CMK (cell line): ENCODE data around the gene FNDC4.
A peak's percentile ranks its signal among the peaks of the same experiment; 100 is the strongest.
"Not testable (repeated sequence)": the region's sequence is repeated elsewhere in the genome, so short reads cannot be mapped to it uniquely, and the experiment has no call there.

ENCODE experiments used
- DNase-seq: peaks from one replicate; pipeline ENCODE4 v3.0.0-alpha.2; 2010; ENCODE audit warnings: low read depth

The FNDC4 gene, protein sequence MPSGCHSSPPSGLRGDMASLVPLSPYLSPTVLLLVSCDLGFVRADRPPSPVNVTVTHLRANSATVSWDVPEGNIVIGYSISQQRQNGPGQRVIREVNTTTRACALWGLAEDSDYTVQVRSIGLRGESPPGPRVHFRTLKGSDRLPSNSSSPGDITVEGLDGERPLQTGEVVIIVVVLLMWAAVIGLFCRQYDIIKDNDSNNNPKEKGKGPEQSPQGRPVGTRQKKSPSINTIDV

DNA sequence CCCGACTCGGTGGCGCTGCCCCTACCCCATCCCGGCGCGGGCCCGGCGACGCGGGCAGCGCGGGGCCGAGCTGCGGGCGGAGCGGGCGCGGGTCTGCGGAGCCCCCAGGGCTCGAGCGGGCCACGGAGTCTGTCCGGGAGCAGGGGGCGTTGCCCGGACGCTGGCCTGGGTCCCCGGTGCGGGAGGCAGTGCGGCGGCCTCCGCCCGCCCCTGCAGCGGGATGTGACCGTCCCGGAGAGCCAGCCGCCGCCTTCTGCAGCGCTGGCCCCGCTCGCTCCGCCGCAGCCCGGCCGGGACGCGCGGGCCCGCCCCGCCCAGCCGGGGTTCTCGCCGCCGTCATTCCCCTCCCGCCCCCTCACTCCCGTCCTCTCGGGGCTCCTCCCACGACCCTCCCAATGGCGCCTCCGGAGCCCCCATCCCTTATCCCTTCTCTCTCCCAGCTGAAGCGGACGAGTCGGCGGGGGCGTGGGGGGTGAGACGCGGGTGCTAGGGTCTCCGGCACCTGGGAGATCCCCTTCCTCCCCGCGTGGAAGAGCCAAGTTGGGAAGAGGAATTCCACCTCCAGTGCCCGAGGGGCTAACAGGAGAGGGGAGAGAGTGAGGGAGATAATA is at the start of gene FNDC4:
FNDC4 (minus strand) TSS at position 257 of the 611 bp plus-strand sequence. CDS start 521 bp downstream, outside the sequence.
- no peak for DNase-seq

DNA sequence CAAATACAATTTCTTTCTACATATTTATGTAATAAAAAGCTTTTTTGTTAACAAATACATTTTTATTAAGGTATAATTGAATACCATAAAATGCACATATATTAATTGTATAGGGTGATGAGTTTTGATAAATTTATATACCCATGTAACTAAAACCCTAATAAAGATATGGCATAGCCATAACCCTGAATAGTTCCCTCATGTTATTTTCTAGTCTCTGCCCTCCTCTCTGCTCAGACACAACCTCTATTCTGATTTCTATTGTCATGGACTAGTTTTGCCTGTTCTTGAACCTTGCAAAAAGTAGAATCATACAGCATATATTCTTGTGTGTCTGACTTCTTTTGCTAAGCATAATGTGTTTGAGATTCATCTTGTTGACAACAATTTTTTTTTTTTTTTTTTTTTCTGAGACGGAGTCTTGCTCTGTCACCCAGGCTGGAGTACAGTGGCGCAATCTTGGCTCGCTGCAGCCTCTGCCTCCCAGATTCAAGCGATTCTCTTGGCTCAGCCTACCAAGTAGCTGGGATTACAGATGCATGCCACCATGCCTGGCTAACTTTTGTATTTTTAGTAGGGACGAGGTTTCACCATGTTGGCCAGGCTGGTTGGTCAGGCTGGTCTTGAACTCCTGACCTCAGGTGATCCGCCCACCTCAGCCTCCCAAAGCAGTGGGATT is 49.3 kb upstream of the FNDC4 start:
- no peak for DNase-seq

DNA sequence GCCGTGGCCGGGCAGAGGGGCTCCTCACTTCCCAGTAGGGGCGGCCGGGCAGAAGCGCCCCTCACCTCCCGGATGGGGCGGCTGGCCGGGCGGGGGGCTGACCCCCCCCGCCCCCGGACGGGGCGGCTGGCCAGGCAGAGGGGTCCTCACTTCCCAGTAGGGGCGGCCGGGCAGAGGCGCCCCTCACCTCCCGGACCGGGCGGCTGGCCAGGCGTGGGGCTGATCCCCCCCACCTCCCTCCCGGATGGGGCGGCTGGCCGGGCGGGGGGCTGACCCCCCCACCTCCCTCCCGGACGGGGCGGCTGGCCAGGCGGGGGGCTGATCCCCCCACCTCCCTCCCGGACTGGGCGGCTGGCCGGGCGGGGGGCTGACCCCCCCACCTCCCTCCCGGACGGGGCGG is 44.6 kb upstream of the FNDC4 start:
- DNase-seq: not testable (repeated sequence)

DNA sequence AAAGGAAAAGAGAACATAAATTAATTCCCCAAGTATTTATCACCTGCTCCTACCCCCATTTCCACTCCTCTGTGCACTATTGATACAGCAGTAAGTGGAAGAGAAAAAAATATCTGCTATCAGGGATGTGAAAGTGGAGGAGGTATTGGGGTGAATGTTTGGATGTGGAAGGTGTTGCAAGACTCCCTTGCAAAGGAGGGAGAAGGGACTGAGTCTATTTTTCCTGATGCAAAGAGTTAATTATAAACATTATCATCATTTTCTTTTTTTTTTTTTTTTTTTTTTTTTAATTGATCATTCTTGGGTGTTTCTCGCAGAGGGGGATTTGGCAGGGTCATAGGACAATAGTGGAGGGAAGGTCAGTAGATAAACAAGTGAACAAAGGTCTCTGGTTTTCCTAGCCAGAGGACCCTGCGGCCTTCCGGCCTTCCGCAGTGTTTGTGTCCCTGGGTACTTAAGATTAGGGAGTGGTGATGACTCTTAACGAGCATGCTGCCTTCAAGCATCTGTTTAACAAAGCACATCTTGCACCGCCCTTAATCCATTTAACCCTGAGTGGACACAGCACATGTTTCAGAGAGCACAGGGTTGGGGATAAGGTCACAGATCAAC is 43.9 kb upstream of the FNDC4 start:
- not testable (repeated sequence) for DNase-seq

DNA sequence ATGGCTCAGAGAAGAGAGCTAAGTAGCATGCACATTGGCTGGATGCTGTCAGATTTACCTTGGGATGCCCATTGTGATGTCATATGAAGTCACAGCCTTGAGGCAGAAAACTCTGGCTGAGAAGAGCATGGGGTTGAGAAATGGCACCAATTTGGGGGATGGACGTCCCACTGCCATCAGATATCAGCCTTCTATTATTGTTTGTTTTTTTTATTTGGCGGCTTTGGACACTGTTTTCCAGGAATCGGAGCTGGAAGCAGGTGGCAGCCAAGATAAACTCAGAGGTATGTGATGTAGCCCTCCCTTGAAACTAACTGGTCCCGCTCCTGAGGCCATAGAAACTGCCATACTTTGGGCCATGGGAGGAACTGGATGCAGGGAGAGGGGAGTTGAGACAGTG is 42.3 kb upstream of the FNDC4 start:
- no peak for DNase-seq

DNA sequence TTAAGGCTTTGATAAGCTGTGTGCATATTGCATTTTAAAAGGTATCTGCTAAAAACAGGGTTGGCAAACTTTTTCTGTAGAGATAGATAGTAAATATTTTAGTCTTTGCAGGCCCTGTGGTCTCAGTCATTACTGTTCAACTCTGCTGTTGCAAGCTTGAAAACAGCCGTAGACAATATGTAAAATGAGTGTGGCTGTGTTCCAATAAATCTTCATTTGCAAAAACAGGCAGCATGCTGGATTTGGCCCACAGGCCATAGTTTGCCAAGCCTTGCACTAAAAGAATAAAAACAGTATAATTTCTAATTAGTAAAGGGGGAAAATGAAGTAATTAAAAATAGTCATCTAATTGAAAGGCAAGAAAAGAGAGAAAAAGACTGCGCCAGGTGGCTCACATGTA is 37.0 kb upstream of the FNDC4 start:
- no peak for DNase-seq

DNA sequence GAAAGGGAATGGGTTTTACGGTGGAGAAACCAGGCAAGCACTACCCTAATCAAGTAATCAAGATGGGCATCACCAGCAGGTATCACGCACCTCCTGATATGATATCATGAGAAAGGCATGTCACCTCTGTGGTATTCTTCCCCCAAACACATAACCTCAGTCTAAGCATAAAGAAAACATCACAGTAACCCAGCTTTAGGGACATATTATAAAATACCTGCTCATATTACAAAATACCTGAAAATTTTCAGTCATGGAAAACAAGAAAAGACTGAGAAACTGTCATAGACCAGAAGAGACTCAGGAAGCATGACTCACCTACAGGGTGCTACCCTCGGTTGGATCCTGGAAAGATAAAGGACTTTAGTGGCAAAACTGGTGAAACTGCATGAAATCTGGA is 32.2 kb upstream of the FNDC4 start:
- no peak for DNase-seq

DNA sequence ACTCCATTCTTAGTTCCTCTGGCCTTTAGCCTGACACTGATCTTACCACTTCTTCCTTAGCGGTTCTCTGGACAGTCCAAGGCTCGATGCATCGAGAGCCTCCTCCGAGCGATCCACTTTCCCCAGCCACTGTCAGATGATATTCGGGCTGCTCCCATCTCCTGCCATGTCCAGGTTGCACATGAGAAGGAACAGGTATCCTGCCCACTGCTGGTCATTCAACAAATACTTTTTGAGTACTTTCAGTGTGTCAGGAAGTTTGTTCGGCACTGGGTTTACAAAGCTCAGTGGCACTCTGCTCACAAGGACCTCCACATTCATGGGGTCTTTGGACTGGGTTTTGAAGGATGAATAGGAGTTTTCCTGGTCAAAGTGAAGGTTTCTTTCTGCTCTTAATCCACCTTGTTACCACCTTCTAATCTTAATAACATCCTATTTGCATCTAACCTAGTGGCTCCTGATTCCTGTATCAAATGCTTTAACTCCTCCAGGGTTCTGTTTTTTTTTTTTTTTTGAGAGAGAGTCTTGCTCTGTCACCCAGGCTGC is 27.5 kb upstream of the FNDC4 start:
- no peak for DNase-seq

DNA sequence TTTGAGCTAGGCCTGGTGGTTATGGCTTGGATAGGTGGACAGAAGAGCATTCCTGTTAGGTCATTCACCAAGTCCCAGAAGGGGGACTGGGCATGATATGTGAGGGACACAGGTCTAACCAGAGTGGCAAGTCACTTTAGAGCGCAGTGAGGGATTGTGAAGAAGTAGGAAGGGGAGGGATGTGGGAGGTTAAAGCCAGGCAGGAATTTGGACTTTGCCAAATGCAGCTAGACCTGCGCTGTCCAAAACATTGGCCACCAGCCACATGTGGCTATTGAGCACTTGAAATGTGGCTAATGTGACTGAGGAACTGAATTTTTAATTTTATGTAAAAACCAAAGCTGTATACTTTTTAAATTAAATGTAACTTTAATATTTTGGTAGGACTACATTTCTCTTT is 25.3 kb upstream of the FNDC4 start:
- no peak for DNase-seq

DNA sequence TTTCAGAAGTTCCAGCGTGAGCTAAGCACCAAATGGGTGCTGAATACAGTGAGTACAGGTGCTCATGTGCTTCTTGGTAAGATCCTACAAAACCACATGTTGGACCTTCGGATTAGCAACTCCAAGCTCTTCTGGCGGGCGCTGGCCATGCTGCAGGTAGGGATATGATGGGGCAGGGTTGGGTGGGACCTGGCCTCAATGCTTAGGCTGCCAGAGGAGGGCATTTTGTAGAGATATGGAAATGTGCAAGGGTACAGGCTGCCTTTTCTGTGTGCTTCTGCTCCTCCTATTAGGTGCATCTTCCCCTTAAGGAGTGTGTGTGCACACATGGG is 23.7 kb upstream of the FNDC4 start:
- no peak for DNase-seq

DNA sequence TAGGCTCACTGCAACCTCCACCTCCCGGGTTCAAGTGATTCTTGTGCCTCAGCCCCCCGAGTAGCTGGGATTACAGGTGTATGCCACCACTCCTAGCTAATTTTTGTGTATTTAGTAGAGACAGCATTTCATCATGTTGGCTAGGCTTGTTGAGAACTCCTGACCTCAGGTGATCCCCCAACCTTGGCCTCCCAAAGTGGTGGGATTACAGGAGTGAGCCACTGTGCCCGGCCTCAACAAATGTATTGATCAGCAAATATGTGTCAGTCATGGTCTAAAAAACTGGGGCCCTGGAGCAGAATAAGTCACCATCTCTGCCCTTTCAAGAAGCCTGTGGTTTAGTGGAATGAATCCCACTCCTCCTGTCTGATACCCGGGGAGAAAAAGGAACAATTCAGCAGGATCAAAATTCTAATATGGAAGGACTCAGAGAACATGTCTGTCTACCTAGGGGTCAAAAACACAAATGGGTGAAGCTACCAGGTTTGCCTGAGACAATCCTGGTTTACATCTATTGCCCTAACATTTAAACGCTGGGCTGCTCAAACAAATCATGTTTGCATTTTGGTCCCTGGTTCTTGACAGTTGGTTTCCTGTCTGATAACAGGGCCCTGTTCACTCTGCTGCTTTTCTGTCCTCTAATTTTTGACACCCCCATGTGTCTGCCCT is 23.2 kb upstream of the FNDC4 start:
- DNase-seq: no peak

DNA sequence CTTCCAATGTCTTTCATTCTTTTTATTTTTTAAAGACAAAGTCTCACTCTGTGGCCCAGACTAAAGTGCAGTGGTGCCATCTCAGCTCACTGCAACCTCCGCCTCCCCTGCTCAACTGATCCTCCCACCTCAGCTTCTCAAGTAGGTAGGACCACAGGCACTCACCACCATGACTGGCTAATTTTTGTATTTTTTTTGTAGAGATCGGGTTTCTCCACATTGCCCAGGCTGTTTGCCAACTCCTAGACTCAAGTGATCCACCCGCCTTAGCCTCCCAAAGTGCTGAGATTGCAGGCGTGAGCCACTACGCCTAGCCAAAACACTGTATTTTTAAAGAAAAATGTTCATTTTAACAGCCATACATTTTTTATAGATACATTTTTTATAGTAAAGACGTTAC is 14.3 kb upstream of the FNDC4 start:
- DNase-seq: no peak

DNA sequence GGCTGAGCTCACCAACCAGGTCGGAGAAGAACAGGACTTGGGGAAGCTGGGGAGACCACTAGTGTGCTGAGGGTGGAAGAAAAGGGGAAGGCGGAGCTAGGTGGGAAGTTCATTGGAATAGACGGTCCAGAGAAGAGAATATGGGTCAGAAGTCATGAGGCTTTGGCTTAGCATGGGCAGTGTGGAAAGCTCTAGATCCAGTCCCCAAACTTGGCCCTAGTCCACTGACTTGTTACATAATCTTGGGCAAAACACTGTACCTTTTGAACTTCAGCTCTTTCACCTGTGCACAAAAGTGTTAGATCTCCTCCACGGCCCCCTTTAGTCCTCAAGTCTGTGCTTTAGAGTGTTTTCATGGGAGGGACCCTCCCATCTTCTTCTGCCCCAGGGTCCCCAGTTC is 12.3 kb upstream of the FNDC4 start:
- no peak for DNase-seq

DNA sequence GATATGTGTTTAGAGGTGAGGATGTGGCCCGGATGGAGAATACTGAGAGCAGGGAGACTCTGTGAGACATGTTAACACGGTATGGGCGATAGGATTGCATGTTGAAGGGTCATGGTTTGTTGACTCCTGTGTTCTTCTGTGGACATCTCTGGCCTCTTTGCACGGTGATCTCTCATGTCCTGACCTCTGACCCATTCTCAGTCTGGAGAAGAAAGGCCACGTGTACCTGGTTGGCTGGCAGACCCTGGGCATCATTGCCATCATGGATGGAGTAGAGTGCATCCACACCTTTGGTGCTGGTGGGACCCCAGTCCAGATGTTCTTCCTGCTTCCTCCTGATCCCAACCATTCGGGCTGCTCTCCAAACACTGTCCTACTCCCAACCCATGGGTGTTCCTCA is 11.6 kb upstream of the FNDC4 start:
- no peak for DNase-seq

DNA sequence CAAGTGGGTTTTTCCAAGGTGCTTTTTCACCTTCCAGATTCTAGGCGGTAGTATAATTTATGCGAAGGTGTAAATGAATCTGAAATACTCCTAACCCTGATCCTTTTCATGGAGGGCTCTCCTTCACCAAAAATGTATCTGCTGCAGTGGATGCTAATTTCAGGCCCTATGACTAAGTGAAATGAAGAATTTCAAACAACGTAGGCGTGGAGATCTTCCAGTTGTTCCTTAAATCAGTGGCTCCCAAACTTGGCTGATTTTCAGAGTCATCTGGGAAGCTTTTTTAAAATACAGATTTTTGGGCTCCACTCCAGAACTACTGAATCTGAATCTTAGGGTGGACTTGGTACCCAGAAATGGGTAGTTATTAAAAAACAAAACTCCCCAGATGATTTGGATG is 7.1 kb upstream of the FNDC4 start:
- DNase-seq: no peak

DNA sequence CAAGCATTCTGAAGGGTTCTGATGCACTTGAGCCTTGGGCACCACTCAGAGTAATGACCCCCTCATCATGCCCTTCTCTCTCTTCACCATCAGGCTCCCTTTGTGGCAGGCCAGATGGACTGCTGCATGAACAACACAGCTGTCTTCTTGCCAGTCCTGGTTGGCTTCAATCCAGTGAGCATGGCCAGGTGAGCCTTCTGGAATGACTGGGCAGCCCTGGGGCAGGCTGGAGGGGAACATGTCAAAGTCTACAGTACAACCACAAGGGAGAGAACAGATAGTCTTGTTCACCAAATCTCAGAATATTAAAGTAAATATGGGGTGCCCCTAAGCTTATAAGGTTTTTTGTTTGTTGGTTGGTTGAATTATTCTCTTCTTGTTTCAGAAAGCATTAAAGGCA is 6.0 kb upstream of the FNDC4 start:
- DNase-seq: no peak

DNA sequence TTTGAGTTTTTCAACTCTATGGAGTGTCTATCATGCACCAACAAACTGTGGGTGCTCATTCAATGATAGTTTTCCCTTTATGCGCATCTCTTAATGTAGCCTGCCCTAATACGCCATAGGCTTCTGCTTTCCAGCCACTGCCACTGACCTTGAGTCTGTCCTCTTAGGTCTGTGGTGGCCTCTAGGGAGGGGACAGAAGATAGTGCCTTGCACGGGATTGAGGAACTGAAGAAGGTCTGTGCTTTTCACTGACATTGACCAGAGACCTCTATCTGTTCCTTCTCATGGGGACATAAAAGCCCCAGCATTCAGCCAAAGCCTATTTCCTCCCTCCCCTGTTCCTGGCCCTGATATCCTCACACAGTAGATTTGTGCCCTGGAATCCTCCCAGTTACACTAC is 4.0 kb upstream of the FNDC4 start:
- DNase-seq: no peak

DNA sequence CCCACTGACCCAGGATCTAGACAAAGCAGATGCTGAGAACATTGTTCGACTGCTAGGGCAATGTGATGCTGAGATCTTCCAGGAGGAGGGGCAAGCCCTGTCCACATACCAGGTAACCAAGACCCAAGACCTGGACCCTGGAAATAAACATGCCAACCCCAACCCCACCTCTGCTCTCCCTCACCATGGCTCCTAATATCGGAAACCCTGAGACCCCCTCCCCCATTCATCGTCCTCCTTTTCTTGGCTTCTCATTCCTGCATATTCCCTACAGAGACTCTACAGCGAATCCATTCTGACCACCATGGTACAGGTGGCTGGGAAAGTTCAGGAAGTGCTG is 2.3 kb upstream of the FNDC4 start:
- DNase-seq: no peak

DNA sequence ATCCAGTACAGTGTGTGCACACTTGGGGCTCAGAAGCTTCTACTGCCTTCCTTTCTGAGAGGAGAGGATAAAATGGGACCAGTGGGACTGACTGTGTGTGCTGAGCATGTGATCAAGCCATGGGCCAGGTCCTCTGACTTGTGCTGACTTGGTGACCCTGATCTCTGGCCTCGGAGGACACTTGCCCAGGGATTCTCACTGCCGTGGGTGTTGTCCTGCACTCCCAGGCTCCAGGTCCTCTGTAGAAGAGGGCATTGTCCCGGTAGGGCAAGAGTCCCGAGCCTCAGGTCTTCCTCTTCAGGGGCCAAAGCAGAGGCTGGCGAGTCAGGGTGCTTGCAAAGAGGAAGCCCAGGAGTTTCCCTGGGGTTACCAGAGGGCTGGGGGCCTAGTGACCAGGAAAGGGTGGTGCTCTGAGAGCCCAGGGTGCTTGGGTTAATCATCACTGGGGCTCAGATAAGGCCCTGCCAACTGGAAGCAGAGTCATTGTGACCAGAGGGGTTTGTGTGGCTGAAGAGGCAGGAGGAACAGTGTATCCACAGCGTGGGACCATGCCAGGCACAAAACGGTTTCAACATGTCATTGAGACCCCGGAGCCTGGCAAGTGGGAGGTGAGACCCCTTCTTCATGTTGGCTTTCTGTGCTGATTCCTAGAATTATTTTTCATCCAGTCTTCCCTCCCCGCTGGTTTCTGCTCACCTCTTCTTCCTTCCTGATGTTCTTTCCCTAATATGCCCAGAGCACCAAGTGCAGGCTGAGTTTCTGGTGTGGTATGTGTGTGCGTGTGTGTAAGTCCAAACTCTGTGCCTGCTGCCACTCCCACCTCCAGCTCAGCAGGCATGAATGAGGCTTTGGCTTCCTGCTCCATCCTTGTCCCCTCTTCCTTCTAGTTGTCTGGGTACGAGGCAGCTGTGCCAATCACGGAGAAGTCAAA is 1.6 kb upstream of the FNDC4 start, which contains the start of gene GCKR:
GCKR (plus strand) TSS at position 483 of the 931 bp plus-strand sequence; CDS start at position 549, 66 bp downstream.
- peak; percentile 44 for DNase-seq

DNA sequence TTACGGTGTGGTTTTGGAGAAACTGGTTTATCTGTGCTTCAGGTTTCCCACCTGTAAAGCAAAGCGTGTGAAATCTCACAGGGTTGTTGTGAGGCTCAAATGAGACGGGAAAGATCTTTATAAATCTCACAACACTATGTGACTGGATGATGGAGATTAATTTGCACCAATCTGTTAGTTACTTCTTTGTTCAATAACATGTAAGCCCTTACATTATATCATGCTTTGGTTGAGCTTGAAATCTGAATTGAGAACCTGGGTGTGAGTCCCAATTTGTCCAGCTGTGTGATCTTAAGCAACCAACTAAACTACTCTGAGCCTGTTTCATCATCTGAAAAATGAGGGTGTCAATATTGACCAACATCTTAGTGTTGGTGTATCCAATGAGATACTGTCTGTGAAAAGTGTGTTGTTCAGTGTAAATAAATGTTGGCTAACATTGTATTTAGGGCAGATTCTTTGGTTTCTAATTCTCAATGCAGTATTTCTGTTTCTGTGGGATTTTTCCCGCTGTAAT is 898 bp upstream of the FNDC4 start:
- DNase-seq: no peak

DNA sequence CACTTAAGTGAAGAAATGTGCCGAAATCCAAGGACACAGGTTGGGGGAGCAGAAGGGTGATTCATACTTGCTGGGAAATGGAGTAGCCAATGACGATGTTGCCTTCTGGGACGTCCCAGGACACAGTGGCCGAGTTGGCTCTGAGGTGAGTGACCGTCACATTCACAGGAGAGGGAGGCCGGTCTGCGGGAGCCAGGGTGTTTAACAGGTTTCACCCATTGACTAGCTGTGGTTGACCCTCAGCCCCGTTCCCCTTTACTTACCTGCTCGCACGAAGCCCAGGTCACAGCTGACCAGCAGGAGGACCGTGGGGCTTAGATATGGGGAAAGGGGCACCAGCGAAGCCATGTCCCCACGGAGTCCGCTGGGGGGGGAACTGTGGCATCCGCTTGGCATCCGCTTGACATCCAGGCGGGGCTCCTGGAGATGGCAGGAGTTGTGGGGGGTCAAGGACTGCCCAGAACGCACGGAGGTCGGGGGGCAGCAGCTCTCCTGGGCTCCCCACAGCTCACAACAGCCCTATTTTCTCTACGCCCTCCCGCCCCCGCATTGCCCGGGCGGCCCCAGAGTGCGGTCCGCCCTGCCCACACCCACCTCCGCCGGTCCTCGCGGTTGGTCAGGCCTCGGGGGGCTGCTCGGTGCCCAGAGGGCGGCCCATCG is 586 bp downstream of the FNDC4 start:
- no peak for DNase-seq
